HepG2 (cell line): ENCODE data around the gene GFER. TPM values are rescaled to one million over a fixed set of nuclear protein-coding genes. Genes with fewer than 3 reads are reported as not detected.
A peak's percentile ranks its signal among the peaks of the same experiment; 100 is the strongest.

Source experiments
- AGO1 ChIP-seq: fragments of 200-400 bp; formaldehyde crosslinking; IDR thresholded peaks from 2 replicates; pipeline ENCODE4 v1.6.1; 2017; ENCODE audit warnings: mild to moderate bottlenecking, low read depth, low read length, moderate library complexity; ENCODE audit not compliant: poor library complexity, severe bottlenecking
- ARNT2 ChIP-seq: sonication (generic); formaldehyde crosslinking; IDR thresholded peaks from 2 replicates; pipeline ENCODE4 v1.8.0; 2022; ENCODE audit warnings: mild to moderate bottlenecking, low read depth, missing genetic modification reagents, moderate library complexity
- ATAD3A ChIP-seq: sonication (generic); formaldehyde crosslinking; IDR thresholded peaks from 2 replicates; pipeline ENCODE4 v1.4.0; 2020; ENCODE audit warnings: missing genetic modification reagents
- ATF1 ChIP-seq: IDR thresholded peaks from 2 replicates; pipeline ENCODE4 v1.6.1; 2016; ENCODE audit warnings: mild to moderate bottlenecking, control low read depth
- ELF3 ChIP-seq: IDR thresholded peaks from 2 replicates; pipeline ENCODE4 v1.6.1; 2016; ENCODE audit warnings: missing genetic modification reagents, missing compliant biosample characterization
- ERF ChIP-seq: IDR thresholded peaks from 2 replicates; pipeline ENCODE4 v1.6.1; 2018; ENCODE audit warnings: missing biosample characterization, missing genetic modification reagents
- ETS1 ChIP-seq: sonication (generic); formaldehyde crosslinking; IDR thresholded peaks from 2 replicates; pipeline ENCODE4 v1.4.0; 2020; ENCODE audit warnings: missing genetic modification reagents
- GPBP1L1 ChIP-seq: sonication (generic); formaldehyde crosslinking; IDR thresholded peaks from 2 replicates; pipeline ENCODE4 v1.5.0; 2020; ENCODE audit warnings: mild to moderate bottlenecking, missing genetic modification reagents
- HNRNPH1 ChIP-seq: fragments of 200-400 bp; formaldehyde crosslinking; optimal IDR thresholded peaks from 2 replicates; pipeline ENCODE3; 2017; ENCODE audit warnings: mild to moderate bottlenecking, low read depth, low read length
- HNRNPLL ChIP-seq: fragments of 200-400 bp; formaldehyde crosslinking; IDR thresholded peaks from 2 replicates; pipeline ENCODE4 v1.6.1; 2017; ENCODE audit warnings: mild to moderate bottlenecking, low read depth, low read length; ENCODE audit not compliant: poor library complexity, severe bottlenecking
- JDP2 ChIP-seq: sonication (generic); formaldehyde crosslinking; IDR thresholded peaks from 2 replicates; pipeline ENCODE4 v1.8.1; 2022; ENCODE audit warnings: missing genetic modification reagents, borderline replicate concordance
- MTF1 ChIP-seq: sonication (generic); formaldehyde crosslinking; IDR thresholded peaks from 2 replicates; pipeline ENCODE4 v1.5.0; 2020; ENCODE audit warnings: missing genetic modification reagents
- RAD21 ChIP-seq: fragments of 450-650 bp; formaldehyde crosslinking; IDR thresholded peaks from 2 replicates; pipeline ENCODE4 v1.5.0; 2020; ENCODE audit warnings: mild to moderate bottlenecking
- RBM39 ChIP-seq: fragments of 200-400 bp; formaldehyde crosslinking; IDR thresholded peaks from one replicate; pipeline ENCODE4 v1.6.1; 2018; ENCODE audit warnings: antibody characterized with exemption, mild to moderate bottlenecking, low read depth, low read length; ENCODE audit not compliant: poor library complexity, severe bottlenecking
- SKI ChIP-seq: fragments of 450-650 bp; IDR thresholded peaks from one replicate; pipeline ENCODE4 v1.6.1; 2018; ENCODE audit warnings: mild to moderate bottlenecking; ENCODE audit not compliant: partially characterized antibody
- SP1 ChIP-seq, 2 experiments: fragments of 450-650 bp in 1 of 2; sonication (generic) in 1 of 2; formaldehyde crosslinking in 1 of 2; IDR thresholded peaks; 2 replicates each; pipeline versions ENCODE4 v1.4.0 to v1.6.1; 2016 to 2020; ENCODE audit warnings: missing genetic modification reagents in 1 of 2
- TCF12 ChIP-seq, 2 experiments: fragments of 450-650 bp in 1 of 2; sonication (generic) in 1 of 2; formaldehyde crosslinking in 1 of 2; IDR thresholded peaks; 2 replicates each; pipeline versions ENCODE4 v1.6.1 to v1.8.0; 2017 to 2022; ENCODE audit warnings: antibody characterized with exemption in 1 of 2, mild to moderate bottlenecking in 1 of 2, missing genetic modification reagents in 1 of 2, moderate library complexity in 1 of 2
- ZC3H13 ChIP-seq: sonication (generic); formaldehyde crosslinking; IDR thresholded peaks from 2 replicates; pipeline ENCODE4 v1.8.1; 2023; ENCODE audit warnings: mild to moderate bottlenecking, missing genetic modification reagents, moderate library complexity
- ZFP41 ChIP-seq: sonication (generic); formaldehyde crosslinking; IDR thresholded peaks from 2 replicates; pipeline ENCODE4 v1.4.0; 2020; ENCODE audit warnings: mild to moderate bottlenecking, missing genetic modification reagents, borderline replicate concordance
- ZNF121 ChIP-seq: sonication (generic); formaldehyde crosslinking; IDR thresholded peaks from 2 replicates; pipeline ENCODE4 v1.5.0; 2020; ENCODE audit warnings: mild to moderate bottlenecking, missing genetic modification reagents
- ZNF136 ChIP-seq: sonication (generic); formaldehyde crosslinking; IDR thresholded peaks from 2 replicates; pipeline ENCODE4 v1.8.1; 2022; ENCODE audit warnings: low read depth, mild to moderate bottlenecking, moderate library complexity, missing genetic modification reagents
- ZNF260 ChIP-seq: sonication (generic); formaldehyde crosslinking; IDR thresholded peaks from 2 replicates; pipeline ENCODE4 v1.4.0; 2020; ENCODE audit warnings: missing genetic modification reagents, low read depth, mild to moderate bottlenecking, borderline replicate concordance
- ZNF274 ChIP-seq: sonication (generic); formaldehyde crosslinking; IDR thresholded peaks from 2 replicates; pipeline ENCODE4 v1.5.1; 2020; ENCODE audit warnings: mild to moderate bottlenecking, missing genetic modification reagents
- ZNF44 ChIP-seq: sonication (generic); formaldehyde crosslinking; IDR thresholded peaks from 2 replicates; pipeline ENCODE4 v1.5.1; 2020; ENCODE audit warnings: mild to moderate bottlenecking, missing genetic modification reagents
- ZNF720 ChIP-seq: sonication (generic); formaldehyde crosslinking; IDR thresholded peaks from 2 replicates; pipeline ENCODE4 v1.4.0; 2020; ENCODE audit warnings: missing genetic modification reagents
- polyA plus RNA-seq, 8 experiments: library from polyadenylated mRNA; depleted of rRNA in 3 of 8; stranded (reverse) in 7 of 8; unstranded in 1 of 8; fragments of >200 nt; fragmentation: Illumina TruSeq in 4 of 8; extraction: Trizol in 4 of 8; gene quantifications; 2 replicates each; pipeline versions ENCODE4 v1.2.1 to v1.2.3, GENCODE V29; 2011 to 2016; ENCODE audit warnings: low read depth in 4 of 8, missing spikeins in 1 of 8, mixed read lengths in 1 of 8; ENCODE audit not compliant: insufficient read depth in 1 of 8
- total RNA-seq, 5 experiments: library from RNA; depleted of rRNA; stranded (reverse); fragments of >200 nt; fragmentation: Illumina TruSeq; extraction: Trizol; gene quantifications; 2 replicates each; pipeline ENCODE4 v1.2.3, GENCODE V29; 2016; ENCODE audit warnings: low read depth in 1 of 5
- TF ChIP-seq, protein P1 (sequence below): sonication (generic); formaldehyde crosslinking; IDR thresholded peaks from 2 replicates; pipeline ENCODE4 v1.4.0; 2020; ENCODE audit warnings: low read depth, missing genetic modification reagents

The GFER gene
- total and polyA plus RNA-seq, 2 of the 13 experiments (the other 11 are each of a cell fraction or from before 2014, with no cell fraction given) = 28.6 to 71.7 TPM

- TF ChIP-seq AGO1 = no peak
- TF ChIP-seq SP1 (IDR thresholded peaks at IDR 0.05) = no peak
- 0 out of 2 replicates have a peak, but pooled peaks have one; percentile 12 for TF ChIP-seq SP1 (CRISPR knock-in tag; IDR thresholded peaks at IDR 0.05)
- TF ChIP-seq ZNF136 = no peak
- TF ChIP-seq GPBP1L1 = no peak
- TF ChIP-seq HNRNPLL = peak; percentile 26
- no peak for TF ChIP-seq ARNT2 (CRISPR knock-in tag)
- no peak for TF ChIP-seq ATF1
- TF ChIP-seq HNRNPH1 = no peak
- TF ChIP-seq ZC3H13 (CRISPR knock-in tag) = no peak
- TF ChIP-seq, protein P1, sequence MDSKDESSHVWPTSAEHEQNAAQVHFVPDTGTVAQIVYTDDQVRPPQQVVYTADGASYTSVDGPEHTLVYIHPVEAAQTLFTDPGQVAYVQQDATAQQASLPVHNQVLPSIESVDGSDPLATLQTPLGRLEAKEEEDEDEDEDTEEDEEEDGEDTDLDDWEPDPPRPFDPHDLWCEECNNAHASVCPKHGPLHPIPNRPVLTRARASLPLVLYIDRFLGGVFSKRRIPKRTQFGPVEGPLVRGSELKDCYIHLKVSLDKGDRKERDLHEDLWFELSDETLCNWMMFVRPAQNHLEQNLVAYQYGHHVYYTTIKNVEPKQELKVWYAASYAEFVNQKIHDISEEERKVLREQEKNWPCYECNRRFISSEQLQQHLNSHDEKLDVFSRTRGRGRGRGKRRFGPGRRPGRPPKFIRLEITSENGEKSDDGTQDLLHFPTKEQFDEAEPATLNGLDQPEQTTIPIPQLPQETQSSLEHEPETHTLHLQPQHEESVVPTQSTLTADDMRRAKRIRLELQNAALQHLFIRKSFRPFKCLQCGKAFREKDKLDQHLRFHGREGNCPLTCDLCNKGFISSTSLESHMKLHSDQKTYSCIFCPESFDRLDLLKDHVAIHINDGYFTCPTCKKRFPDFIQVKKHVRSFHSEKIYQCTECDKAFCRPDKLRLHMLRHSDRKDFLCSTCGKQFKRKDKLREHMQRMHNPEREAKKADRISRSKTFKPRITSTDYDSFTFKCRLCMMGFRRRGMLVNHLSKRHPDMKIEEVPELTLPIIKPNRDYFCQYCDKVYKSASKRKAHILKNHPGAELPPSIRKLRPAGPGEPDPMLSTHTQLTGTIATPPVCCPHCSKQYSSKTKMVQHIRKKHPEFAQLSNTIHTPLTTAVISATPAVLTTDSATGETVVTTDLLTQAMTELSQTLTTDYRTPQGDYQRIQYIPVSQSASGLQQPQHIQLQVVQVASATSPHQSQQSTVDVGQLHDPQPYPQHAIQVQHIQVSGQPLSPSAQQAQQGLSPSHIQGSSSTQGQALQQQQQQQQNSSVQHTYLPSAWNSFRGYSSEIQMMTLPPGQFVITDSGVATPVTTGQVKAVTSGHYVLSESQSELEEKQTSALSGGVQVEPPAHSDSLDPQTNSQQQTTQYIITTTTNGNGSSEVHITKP (CRISPR knock-in tag) = no peak
- no peak for TF ChIP-seq ETS1 (CRISPR knock-in tag)
- TF ChIP-seq JDP2 = no peak
- no peak for TF ChIP-seq ZNF720 (CRISPR knock-in tag)
- no peak for TF ChIP-seq TCF12 (IDR thresholded peaks at IDR 0.05)
- TF ChIP-seq TCF12 (CRISPR knock-in tag; IDR thresholded peaks at IDR 0.05) = no peak
- peak; percentile 21; the same call in 1 of the 2 replicates for TF ChIP-seq RAD21
- no peak for TF ChIP-seq ZFP41 (CRISPR knock-in tag)
- TF ChIP-seq ELF3 (CRISPR knock-in tag) = no peak
- TF ChIP-seq MTF1 (CRISPR knock-in tag) = no peak
- no peak for TF ChIP-seq SKI
- TF ChIP-seq ZNF121 = peak; percentile 85
- no peak for TF ChIP-seq ERF (CRISPR knock-in tag)
- no peak; the same call in 1 of the 2 replicates for TF ChIP-seq ZNF274 (CRISPR knock-in tag)
- TF ChIP-seq ZNF44 = no peak
- no peak for TF ChIP-seq RBM39
- TF ChIP-seq ZNF260 (CRISPR knock-in tag) = no peak
- TF ChIP-seq ATAD3A (CRISPR knock-in tag) = no peak
Measured at GRCh38 chr16:2016407-2016922, 32.5 kb downstream of the GFER start (continued).
